ENCODE data around the gene STEAP4.

The STEAP4 gene

DNA sequence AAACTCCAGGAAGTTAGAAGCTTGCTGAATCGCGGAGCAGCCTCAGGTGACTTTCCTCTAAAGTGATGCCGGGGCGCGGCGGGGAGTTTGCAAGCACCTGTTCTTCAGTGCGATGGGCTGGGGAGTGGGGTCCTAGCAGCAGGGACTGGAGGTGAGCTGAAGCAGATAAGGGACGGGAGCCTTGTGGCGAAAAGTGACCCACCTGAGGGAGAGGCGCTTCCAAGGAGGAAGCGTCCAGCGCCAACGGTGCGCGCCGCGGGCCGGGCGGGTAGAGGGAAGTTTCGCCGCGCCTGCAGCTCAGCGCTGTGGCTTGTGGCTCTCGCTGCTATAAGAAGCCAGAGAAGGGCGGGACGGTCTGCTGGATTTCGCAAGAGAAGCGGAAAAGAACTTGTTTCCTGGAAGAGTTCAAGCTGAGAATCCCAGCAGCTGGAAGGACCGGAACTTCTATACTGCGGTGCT lies at the start of gene STEAP4:
Gene STEAP4, minus strand, starts transcription at position 305 of the 459 bp plus-strand sequence. CDS start 22,625 bp downstream, outside the sequence.
- no peak for DNase-seq (ENCODE audit: low spot score)

DNA sequence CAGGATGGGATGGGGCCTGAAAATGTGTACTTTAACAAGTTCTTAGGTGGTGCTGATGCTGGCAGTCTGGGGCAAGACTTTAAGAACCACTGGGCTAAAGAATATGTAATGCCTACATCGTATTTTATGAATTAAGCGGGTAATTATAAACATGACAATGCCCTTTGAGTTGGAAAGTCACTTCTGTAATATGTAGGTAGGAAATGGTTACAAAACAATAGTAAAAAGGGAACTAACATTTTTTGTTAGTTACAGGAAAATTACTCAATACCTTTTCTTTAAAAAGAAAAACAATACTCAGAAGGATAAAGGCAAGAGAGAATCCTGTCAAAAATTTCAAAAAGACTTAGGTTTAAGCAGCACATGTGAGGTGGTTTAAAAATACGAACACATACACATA lies 48.3 kb upstream of the STEAP4 start:
- no peak for DNase-seq (ENCODE audit: low spot score)

DNA sequence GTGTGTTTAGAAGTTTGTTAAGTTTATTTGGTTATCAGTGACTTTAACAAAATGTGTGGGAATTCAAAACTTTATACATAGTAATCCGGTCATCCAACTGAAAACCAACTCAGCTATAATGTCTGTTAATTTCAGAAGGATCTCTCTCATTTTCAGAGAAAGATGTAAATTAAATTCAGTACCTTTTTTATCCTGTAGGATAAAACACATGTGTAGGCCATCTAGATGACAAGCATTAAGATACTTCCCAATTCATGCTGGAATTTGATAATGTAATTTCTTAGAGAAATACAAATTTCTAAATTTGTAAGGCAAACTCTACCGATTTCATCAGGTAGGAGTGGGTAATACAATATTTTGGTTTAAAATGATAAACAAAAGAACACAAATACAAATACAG lies 43.4 kb upstream of the STEAP4 start:
- no peak for DNase-seq (ENCODE audit: low spot score)

DNA sequence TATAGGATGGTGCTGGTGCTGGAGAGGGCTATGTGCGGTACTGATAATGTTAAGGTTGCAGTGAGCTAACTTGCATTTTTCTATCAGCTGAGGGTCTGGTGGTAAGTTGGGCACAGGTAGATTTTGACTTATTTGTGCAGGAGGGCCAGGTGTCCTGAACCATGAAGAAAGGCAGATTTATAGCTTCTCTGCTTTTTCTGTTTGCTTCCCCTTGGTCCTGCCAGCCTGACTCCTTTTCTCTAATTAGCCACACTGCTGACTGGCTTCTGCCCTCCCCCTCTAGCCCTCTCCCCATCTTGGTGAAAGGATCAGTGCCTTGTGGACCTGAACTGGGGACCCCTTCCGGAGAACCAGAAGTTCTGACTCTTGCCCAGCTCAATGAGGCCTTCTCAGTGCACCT lies 40.8 kb upstream of the STEAP4 start:
- DNase-seq (ENCODE audit: low spot score), result no peak

DNA sequence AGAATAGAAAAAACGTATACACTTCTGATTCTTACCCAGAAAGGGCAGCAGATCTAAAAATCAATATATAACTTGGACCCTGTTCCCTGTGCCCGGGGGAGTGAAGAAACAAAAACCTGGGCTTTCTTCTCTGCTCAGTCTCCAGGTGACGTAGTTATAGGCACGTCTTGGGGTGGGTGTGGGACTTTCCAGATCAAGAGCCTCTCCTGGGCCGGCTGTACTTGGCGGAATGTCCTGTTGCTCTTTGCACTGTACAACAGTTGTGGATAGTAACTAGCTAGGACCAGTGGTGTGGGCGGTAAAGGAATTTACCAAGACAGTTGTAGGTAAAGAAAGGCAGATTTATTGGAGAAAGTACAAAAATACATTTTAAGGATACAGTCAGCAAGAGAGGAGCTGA lies 40.4 kb upstream of the STEAP4 start:
- no peak for DNase-seq (ENCODE audit: low spot score)

DNA sequence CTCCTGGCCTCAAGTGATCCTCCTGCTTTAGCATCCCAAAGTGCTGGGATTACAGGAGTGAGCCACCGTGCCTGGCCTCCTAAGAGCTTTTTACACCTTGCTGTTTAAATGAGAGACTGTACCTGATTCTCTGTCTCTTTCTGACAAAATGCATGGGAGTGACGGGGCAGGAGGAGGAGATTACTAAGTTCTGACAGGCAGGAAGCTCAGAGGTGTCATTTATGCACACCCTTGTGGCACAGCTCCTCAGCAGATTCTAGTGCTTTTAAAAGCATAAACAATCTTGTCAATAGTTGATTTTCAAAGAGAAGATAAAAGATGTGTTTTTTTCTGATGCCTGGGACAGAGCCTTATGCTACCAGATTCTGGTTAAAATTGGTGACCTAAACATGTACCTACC lies 39.7 kb upstream of the STEAP4 start:
- DNase-seq (ENCODE audit: low spot score), result no peak

DNA sequence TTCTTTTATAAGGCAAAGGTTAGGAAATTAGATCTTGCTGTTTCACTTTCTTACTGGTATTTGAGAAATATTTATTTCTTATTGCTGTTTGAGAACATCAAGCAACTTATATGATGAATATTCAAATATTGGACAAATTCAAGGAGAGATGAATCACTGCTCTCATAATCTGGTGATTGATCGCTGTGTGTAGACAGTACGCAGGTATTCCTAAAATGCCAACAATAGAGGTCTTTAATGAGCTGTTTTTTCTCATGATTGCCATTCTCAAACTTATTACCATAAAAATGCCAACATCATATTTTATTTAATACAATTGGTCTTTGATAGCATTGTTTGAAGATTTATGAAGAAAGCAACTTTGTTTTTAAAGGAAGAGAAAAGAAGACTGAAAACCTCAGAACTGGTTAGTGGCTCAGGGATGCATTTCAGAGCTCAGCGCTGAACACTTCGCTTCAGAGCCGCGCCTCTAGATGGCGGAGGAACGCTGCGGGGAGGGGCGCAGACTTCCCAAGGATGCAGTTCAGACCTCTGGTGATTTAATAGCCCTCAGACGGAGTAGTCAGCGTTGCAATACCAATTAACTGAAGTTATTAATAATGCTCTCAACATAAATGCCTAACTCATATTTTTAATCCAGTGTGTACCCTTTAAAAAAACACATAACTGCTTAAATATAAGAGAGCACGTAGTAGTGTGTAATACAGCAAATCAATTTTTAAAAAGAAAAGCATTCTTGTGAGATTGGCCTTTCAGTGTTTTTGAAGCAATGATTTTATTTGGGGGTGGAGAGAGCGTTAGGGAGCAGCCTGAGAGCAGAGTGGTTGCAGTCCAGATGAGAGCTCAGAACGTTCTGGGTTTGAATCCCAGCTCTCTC lies 38.5 kb upstream of the STEAP4 start:
- no peak for DNase-seq (ENCODE audit: low spot score)

DNA sequence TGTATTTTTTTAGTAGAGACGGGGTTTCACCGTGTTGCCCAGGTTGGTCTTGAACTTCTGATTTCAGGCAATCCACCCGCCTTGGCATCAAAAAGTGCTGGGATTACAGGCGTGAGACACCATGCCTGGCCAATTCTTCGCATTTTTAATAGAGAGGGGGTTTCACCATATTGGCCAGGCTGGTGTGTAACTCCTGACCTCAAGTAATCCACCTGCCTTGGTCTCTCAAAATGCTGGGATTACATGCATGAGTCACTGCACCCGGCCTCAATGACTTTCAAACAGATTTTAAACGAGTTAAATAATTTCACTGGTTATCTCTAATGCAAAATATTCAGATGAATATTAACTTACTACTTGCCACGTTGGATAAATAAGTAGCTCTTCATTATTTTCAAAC lies 37.6 kb upstream of the STEAP4 start:
- DNase-seq (ENCODE audit: low spot score), result no peak

DNA sequence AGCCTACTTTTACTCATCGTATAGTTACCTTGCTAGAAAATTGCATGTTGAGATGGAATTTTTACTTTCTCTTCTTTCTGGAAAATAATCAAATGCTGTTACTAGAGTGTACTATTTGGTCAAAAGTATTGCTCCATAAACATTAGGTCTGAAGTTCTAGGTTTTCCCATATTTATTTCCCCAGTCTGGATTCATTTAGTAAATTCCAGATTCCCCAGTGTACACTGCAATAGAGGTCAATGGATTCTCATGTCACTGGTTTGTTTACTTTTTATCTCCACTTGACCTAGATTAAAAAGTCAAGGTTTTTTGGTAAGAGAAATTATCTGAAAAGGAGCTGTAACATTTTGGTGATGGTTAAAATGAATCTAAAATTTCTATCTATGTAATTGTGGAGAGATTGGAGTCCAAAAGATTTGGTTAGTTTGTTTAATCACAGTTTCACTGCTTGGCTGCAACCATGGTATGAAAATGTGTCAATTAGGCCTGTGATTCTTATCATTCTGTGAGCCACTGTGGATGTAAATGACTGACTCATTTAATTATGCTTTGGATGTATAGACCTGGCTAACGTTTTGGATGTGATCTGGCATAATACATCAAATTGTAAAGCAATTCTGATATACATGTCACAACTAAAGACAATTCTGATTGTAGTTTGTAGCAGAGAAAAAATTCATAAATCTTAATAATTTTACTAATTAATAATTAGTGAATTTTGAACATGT lies 32.7 kb upstream of the STEAP4 start:
- DNase-seq (ENCODE audit: low spot score), result no peak

DNA sequence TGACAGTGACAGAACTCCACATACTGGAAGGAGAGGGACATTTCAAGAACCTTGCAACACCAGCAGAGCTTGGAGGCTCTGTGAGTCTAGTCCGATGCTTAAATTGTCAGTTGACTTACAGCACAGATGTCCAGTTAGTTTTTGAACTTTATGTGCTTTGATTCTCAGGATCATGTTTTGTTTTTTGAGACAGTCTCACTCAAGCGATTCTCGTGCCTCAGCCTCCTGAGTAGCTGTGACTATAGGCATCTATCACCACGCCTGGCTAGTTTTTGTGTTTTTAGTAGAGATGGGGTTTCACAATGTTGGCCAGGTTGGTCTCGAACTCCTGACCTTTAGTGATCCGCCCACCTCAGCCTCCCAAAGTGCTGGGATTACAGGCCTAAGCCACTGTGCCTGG lies 31.8 kb upstream of the STEAP4 start:
- no peak for DNase-seq (ENCODE audit: low spot score)

DNA sequence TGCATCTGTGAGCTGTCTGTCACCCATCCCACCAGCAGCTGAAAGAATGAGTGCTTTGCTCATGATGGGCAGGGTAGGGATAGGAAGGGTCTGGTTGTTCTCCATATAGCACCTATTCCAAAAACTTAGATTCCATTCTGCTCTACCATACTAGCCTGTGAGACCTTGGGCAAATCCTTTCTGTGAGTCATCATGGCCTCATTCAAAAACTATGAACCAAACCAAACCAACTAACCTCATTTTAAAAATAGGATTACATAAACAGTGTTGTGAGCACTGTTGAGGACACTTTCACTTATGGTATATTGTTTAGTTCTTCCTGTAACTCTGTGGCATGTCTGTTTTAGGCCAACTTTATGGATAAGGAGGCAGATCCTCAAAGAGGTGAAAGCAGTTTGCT lies 30.9 kb upstream of the STEAP4 start:
- DNase-seq (ENCODE audit: low spot score), result no peak

DNA sequence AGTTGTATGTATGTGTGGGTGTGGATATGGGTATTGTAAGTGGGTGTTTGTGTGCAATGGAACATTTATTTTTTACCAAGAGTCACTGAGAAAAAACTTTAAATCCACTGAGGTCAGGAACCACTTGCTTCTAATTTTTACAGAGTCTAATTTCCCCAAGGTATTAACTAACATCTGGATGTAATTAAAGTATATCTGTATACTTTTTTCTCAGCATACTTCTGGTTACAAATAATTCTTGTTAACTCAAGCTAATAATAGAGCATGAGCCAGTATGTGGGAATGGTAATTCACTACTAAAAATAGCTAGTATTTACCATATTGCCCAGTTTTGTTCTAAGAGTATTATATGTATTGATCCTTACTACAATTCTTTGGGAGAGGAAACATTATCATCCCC lies 24.6 kb upstream of the STEAP4 start:
- DNase-seq (ENCODE audit: low spot score), result no peak

DNA sequence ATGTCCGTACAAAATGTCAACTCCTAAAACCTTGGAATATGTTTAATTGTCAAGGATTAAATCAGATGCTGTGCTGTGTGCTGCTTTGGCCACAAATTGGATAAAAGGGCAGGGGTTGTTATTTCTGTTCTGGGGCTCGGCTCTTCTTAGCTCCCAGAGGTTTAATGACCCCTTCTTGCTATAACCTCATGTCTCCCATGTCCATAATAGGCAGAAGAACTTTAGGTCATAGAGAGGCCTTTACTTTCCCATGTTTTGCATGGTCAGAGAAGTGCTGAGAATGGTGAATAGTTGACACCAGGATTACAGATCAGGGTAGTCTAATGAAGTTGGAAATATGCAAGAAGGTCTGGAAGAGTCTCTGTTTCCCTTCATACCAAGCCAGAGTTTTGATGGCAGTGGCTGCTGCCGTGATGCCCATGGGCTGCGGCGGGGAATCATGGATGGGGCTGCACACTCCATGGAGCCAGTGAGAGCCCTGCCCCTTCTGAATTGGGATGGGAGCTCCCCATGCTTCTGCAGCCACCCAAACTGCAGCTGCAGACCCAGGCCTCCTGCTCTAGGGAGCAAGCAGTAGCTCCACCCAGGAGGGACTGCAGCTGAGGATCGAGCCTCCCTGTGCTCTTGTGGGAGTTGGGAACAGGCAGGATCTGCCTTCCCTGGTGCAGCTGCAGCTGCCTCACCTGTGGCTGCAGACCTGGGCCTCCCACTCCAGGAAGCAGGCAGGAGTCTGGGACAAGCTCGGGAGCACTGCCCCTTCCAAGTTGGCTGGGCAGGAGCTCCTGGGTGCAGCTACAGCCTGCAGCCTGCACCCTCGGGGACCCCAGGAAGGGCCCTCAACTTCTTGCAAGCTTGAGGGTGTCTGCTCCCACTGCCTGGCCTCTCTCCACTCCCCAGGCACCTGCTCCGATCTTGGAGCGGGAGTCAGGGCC lies 23.1 kb upstream of the STEAP4 start:
- no peak for DNase-seq (ENCODE audit: low spot score)

DNA sequence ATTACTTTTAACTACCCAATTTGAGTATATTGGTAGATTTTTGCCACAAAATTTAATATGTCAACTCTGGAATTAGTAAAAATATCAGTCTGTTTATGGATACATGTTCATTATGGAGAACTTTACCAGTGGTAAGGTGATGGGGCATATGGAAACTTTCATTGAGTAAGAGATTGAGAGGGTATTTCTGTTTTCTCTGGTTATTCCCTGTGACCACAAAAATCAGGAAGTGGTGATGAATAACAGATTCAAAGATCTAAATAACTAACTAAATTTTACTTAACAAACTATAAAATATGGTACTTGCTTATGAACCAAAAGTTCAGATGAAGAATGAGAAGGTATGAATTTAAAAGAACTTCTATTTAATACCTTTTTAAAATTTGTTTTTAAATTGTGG lies 22.1 kb upstream of the STEAP4 start:
- no peak for DNase-seq (ENCODE audit: low spot score)

DNA sequence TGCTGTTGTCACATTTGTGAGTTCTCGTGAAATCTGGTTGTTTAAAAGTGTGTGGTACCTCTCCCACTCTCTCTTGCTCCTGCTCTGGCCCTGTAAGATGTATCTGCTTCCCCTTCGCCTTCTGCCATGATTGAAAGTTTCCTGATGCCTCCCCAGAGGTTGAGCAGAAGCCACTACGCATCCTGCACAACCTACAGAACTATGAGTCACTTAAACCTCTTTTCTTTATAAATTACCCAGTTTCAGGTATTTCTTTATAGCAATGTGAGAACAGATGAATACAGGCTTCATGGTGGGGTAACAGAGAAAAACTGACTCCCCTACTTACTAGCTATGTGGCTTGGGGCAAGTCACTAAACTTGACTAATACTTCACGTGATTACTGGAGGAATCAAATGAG lies 18.0 kb upstream of the STEAP4 start:
- no peak for DNase-seq (ENCODE audit: low spot score)

DNA sequence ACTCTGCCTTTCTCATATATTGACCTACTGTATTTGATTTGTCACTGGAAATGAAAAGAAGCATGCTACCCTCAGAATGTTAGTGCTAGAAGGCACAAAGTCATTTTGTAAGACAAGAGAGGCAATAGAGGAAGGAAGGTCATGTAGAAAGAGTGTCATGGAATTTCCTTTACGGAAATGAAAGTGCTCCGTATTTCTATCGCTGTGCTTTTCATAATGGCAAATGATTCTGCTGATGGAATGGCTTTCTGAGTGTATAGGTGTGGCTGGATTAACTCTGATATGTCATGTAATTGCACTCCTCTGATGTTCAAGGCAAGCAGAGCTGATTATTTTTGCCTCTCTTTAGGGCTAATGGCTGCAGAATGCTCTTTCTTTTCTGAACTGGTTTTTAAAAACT lies 15.5 kb upstream of the STEAP4 start:
- no peak for DNase-seq (ENCODE audit: low spot score)

DNA sequence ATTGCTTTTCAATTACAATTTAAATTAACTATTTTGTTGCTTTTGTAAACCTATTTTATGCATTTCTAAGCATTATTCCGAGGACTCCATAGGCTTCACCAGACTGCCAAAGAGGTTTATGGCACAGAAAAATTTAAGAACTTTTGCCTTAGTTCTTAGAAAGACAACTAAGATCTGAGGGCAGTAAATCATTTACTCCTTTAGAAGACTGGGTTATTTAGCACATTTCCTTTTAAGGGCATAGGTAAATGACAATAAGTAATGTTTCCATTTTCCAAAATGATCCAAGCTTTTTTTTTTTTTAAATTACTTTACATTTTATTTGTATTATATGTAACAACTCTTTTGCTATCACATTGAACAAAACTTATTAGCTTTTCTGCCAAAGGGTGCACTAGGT lies 15.0 kb upstream of the STEAP4 start:
- no peak for DNase-seq (ENCODE audit: low spot score)

DNA sequence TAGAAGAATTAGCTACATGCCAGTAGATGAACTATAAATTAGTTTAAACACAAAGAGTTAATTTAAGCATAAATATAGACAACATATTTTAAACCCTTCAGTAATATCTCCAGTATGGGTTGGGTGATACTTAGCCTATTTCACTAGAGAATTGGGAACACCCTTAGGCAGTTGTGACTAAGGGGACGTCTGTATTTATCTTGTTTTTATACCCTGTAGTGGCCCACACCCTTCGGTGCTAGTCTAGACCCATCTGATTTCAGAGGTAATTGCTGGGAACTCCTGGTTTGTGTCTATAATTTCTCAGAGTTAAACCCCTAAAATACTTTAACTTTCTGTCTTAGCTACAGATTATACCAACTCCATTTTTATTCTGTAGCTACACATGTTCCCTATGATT lies 11.5 kb upstream of the STEAP4 start:
- no peak for DNase-seq (ENCODE audit: low spot score)

DNA sequence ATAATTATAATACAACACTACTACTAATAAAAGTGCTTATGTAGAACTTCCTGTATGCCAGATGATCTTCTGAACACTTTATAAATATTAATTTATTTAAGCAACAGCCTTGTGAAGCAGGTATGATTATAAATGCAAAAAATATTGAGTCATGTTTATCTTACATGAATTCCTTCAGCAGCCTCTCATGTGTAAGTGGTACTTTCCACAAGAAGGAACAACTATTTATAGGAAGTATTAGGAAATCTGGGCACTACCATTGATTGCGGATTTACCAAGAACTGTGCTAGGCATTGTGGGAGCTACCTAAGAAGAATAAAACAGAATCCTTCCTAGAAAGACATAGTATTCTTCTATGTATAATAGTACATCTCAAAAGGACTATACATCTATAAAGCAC lies 10.7 kb upstream of the STEAP4 start:
- DNase-seq (ENCODE audit: low spot score), result no peak

DNA sequence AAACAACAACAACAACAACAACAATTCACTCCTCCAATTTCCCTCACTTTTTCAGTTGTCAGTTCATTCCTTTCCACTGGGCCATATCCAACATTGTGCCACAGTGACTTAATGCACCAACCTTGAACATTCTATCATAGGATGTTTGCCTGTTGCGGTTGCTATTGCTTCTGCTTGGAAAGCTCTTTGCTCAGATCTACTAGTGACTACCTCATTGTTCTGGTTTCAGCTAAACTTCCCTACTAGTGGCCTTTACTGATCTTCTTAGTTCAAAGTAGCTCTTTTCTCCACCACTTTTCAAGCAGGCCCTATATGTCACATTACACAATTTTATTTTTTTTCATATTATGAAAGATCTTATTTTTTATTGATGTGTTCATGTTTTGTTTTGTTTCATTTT lies 9.8 kb upstream of the STEAP4 start:
- DNase-seq (ENCODE audit: low spot score), result no peak

DNA sequence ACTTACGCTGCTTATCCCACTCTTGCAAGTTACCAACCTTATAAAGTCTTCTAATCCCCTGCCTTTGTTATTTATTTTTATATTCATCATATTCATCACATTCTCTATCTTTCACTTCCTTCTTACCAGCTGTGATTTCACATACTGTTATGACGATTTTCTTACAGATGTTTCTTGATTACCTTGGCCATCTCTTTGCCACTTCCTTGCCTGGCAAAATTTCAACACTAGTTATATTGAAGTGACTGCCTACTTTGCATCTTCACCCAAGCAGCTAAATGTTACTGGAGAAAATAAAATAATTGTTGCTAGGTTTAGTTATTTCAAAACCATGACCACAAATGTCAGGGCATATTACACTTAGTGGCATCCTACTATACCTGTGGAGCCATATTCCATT lies 8.8 kb upstream of the STEAP4 start:
- DNase-seq (ENCODE audit: low spot score), result no peak

DNA sequence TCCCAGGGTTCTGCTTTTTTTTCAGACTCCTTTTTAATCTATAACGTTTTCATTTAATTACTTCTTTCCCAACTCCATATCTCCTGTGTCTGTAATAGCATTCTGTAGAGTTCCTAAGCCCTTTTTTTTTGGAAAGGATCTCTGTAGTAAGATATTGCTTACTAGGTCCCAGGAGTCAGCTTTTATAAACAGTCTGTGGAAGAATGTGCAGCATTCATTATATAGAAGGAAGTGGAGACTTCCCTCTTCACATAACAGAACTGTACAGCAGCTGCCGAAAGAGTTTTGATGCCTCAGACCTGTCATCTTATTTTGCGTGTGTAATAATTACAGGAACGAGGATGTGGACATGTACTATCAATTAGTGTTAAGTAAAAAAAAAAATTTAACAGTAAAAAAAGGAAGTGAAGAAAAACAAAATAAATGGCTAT lies 7.4 kb upstream of the STEAP4 start:
- no peak for DNase-seq (ENCODE audit: low spot score)
